HepG2 (cell line): ENCODE results near the gene CFAP91. TPM values are rescaled to one million over a fixed set of nuclear protein-coding genes. Genes with fewer than 3 reads are reported as not detected.

Experiments
- ATAC-seq: fragments of 200-7000 bp; cut with Tn5 transposase; 3 replicates; pipeline ENCODE4 v1.9.1; 2020; ENCODE audit warnings: mild to moderate bottlenecking, moderate library complexity
- BruUV-seq: library from RNA; stranded (reverse); fragments of 400-500 nt; replicated peaks from 2 replicates; lab custom pipeline; 2021; lab: Mats Ljungman, UMichigan
- CTCF ChIA-PET: fragments of 300-600 bp; formaldehyde crosslinking; extraction: SDS; loops from one replicate; lab custom pipeline; 2021; ENCODE audit warnings: low total read pairs, inconsistent platforms, low intra/inter-chr PET ratio; lab: Yijun Ruan, JAX
- POLR2A ChIA-PET: fragments of 350-600 bp; sonication (Branson Sonifier 250); formaldehyde crosslinking; loops from one replicate; lab custom pipeline; 2020; ENCODE audit warnings: antibody characterized with exemption, inconsistent platforms; lab: Yijun Ruan, JAX
- DNase-seq: peaks from one replicate; pipeline ENCODE4 v3.0.0-alpha.2; 2015; ENCODE audit warnings: low spot score
- FAIRE-seq: peaks from 3 replicates; lab custom pipeline; 2011; peaks lifted over from hg19 to GRCh38; lab: Jason Lieb, UNC
- H2AFZ ChIP-seq: one replicate; pipeline ENCODE4 v1.6.1; 2011; ENCODE audit warnings: low read length, inconsistent platforms
- H3K27ac ChIP-seq: fragments of 300-600 bp; 3 replicates; pipeline ENCODE4 v1.8.0; 2011; ENCODE audit warnings: mixed run types, mild to moderate bottlenecking, mixed read lengths, low read length, inconsistent platforms; ENCODE audit not compliant: insufficient read depth; ENCODE audit errors: extremely low read length
- H3K27me3 ChIP-seq, 2 experiments: fragments of 200-600 bp in 1 of 2; 2 replicates in 1 of 2; 3 replicates in 1 of 2; pipeline versions ENCODE4 v1.6.0 to v1.8.0; 2011; ENCODE audit warnings: low read length in 2 of 2, mild to moderate bottlenecking in 2 of 2, moderate library complexity in 2 of 2, inconsistent platforms in 1 of 2; ENCODE audit not compliant: insufficient read depth in 2 of 2, control insufficient read depth in 1 of 2
- H3K36me3 ChIP-seq, 2 experiments: fragments of 200-600 bp in 1 of 2; replicated peaks in 1 of 2; 2 replicates in 1 of 2; 3 replicates in 1 of 2; pipeline versions ENCODE4 v1.5.1 to v1.8.0; 2011; ENCODE audit warnings: low read length in 2 of 2, inconsistent platforms in 1 of 2; ENCODE audit not compliant: insufficient read depth in 2 of 2, control insufficient read depth in 1 of 2
- H3K4me1 ChIP-seq: 2 replicates; pipeline ENCODE4 v1.5.1; 2012; ENCODE audit warnings: low read length, inconsistent platforms; ENCODE audit not compliant: insufficient read depth
- H3K4me2 ChIP-seq: 2 replicates; pipeline ENCODE4 v1.6.0; 2011; ENCODE audit warnings: low read depth, low read length, inconsistent platforms
- H3K4me3 ChIP-seq, 3 experiments: fragments of 200-600 bp in 1 of 3; sonication (generic), shearing (Covaris generic) in 1 of 3; replicated peaks in 1 of 3; 2 replicates each; pipeline ENCODE4 v1.5.1; 2011 to 2016; ENCODE audit warnings: low read length in 3 of 3, inconsistent platforms in 2 of 3, low read depth in 2 of 3, mild to moderate bottlenecking in 2 of 3, control low read depth in 1 of 3, mixed read lengths in 1 of 3; ENCODE audit not compliant: insufficient read depth in 1 of 3
- H3K79me2 ChIP-seq: one replicate; pipeline ENCODE4 v1.6.1; 2011; ENCODE audit warnings: low read length, inconsistent platforms; ENCODE audit not compliant: insufficient read depth
- H3K9ac ChIP-seq: 2 replicates; pipeline ENCODE4 v1.6.0; 2011; ENCODE audit warnings: mild to moderate bottlenecking, low read depth, low read length, inconsistent platforms; ENCODE audit not compliant: insufficient read depth
- H3K9me3 ChIP-seq: 2 replicates; pipeline ENCODE4 v1.5.1; 2012; ENCODE audit warnings: mild to moderate bottlenecking, low read length
- H4K20me1 ChIP-seq: 2 replicates; pipeline ENCODE4 v1.6.0; 2011; ENCODE audit warnings: inconsistent platforms, mild to moderate bottlenecking, low read length, moderate library complexity; ENCODE audit not compliant: insufficient read depth
- CHD4 ChIP-seq: fragments of 200-600 bp; sonication (generic); IDR thresholded peaks from 2 replicates; pipeline ENCODE4 v1.7.0; 2017; ENCODE audit warnings: mild to moderate bottlenecking, low read length, borderline replicate concordance
- RCOR2 ChIP-seq: IDR thresholded peaks from 2 replicates; pipeline ENCODE4 v1.6.1; 2016; ENCODE audit warnings: missing biosample characterization, missing genetic modification reagents
- TEAD3 ChIP-seq: optimal IDR thresholded peaks from 2 replicates; pipeline ENCODE3; 2016; ENCODE audit warnings: borderline replicate concordance
- ZNF225 ChIP-seq: sonication (generic); formaldehyde crosslinking; IDR thresholded peaks from 2 replicates; pipeline ENCODE4 v1.4.0; 2020; ENCODE audit warnings: mild to moderate bottlenecking, missing genetic modification reagents
- ZNF234 ChIP-seq: sonication (generic); formaldehyde crosslinking; conservative IDR thresholded peaks from 2 replicates; pipeline ENCODE4 v1.5.1; 2020; ENCODE audit warnings: mild to moderate bottlenecking, missing genetic modification reagents
- WGBS: methylation state at CpG from one replicate; pipeline ENCODE4 v1.1.6; 2017; ENCODE audit warnings: low lambda C conversion rate; 5-methylcytosine and 5-hydroxymethylcytosine counted together
- in situ Hi-C: cut with HindIII; loops from 2 replicates; pipeline ENCODE4 v1.10.0; 2017; ENCODE audit warnings: low pct_unique_long_range_greater_than_20kb; ENCODE audit not compliant: extremely low pct_ligation_motif_present
- intact Hi-C: fragments of 100-400 bp; cut with micrococcal nuclease; formaldehyde crosslinking; loops from one replicate; pipeline ENCODE4 v1.10.0; 2022; ENCODE audit not compliant: unreplicated experiment
- polyA plus RNA-seq, 8 experiments: library from polyadenylated mRNA; depleted of rRNA in 3 of 8; stranded (reverse) in 7 of 8; unstranded in 1 of 8; fragments of >200 nt; fragmentation: Illumina TruSeq in 4 of 8; extraction: Trizol in 4 of 8; gene quantifications; 2 replicates each; pipeline versions ENCODE4 v1.2.1 to v1.2.3, GENCODE V29; 2011 to 2016; ENCODE audit warnings: low read depth in 4 of 8, missing spikeins in 1 of 8, mixed read lengths in 1 of 8; ENCODE audit not compliant: insufficient read depth in 1 of 8
- total RNA-seq, 5 experiments: library from RNA; depleted of rRNA; stranded (reverse); fragments of >200 nt; fragmentation: Illumina TruSeq; extraction: Trizol; gene quantifications; 2 replicates each; pipeline ENCODE4 v1.2.3, GENCODE V29; 2016; ENCODE audit warnings: low read depth in 1 of 5
- TF ChIP-seq, protein P1 (sequence below): sonication (generic); formaldehyde crosslinking; IDR thresholded peaks from 2 replicates; pipeline ENCODE4 v1.9.0; 2021; ENCODE audit warnings: missing genetic modification reagents, borderline replicate concordance
- TF ChIP-seq, protein P2 (sequence below): sonication (generic); formaldehyde crosslinking; IDR thresholded peaks from 2 replicates; pipeline ENCODE4 v1.5.1; 2020; ENCODE audit warnings: missing genetic modification reagents, mild to moderate bottlenecking, borderline replicate concordance
- TF ChIP-seq, protein P3 (sequence below): IDR thresholded peaks from 2 replicates; pipeline ENCODE4 v1.6.1; 2012; ENCODE audit warnings: inconsistent platforms
- TF ChIP-seq, protein P4 (sequence below): sonication (generic); formaldehyde crosslinking; IDR thresholded peaks from 2 replicates; pipeline ENCODE4 v1.4.0; 2020; ENCODE audit warnings: missing genetic modification reagents
- TF ChIP-seq, protein P5 (sequence below): sonication (generic); formaldehyde crosslinking; IDR thresholded peaks from 2 replicates; pipeline ENCODE4 v1.4.0; 2020; ENCODE audit warnings: missing genetic modification reagents, mild to moderate bottlenecking, borderline replicate concordance

Gene CFAP91
- total and polyA plus RNA-seq, 2 of the 13 experiments (the other 11 are each of a cell fraction or from before 2014, with no cell fraction given) = not detected

DNA sequence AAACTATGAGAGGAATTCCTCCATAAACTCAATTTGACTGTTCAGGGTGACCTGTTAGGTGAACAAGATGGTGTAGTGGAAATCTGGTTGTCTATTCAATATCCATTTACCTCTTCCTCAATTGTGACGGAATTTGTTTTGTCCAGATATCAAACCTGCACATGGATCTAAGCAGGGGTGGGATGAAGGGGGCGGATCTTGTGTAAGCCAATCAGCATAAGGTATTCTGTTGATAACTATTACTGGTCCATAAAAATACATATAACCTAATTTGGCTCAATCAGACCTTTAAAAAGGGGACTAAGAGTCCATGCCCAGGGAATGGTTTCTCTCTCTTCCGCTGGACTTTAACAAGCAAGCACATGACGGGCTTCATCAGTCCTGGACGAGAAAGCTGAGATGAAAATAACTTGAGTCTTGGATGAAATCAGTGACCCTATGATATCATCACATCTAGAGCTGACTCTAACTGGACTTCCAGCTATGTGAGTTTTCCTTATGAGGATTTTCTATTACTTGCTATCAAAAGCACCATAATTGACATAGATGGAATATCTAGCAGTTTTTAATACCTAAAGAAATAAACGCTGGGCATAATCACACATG, 36.8 kb upstream of the CFAP91 start:
- Histone ChIP-seq H3K27me3 (no peaks in the 10 kb centered on the region), H3K4me2 (no peak overlapping the region), H3K9ac (no peak overlapping the region), H3K27ac (no peak overlapping the region), H3K36me3 (no peaks in the 10 kb centered on the region), H4K20me1 (no peaks in the 10 kb centered on the region), H3K4me1 (no peaks in the 10 kb centered on the region), H3K79me2 (no peaks in the 10 kb centered on the region), H3K9me3 (no peaks in the 10 kb centered on the region), H2AFZ (no peak overlapping the region), H3K4me3 (no peak overlapping the region)
- FAIRE-seq (no peak), ATAC-seq (no peak), DNase-seq (no peak)
- ChIA-PET CTCF (no interaction called here), POLR2A (no interaction called here)
- TF ChIP-seq, protein P1, sequence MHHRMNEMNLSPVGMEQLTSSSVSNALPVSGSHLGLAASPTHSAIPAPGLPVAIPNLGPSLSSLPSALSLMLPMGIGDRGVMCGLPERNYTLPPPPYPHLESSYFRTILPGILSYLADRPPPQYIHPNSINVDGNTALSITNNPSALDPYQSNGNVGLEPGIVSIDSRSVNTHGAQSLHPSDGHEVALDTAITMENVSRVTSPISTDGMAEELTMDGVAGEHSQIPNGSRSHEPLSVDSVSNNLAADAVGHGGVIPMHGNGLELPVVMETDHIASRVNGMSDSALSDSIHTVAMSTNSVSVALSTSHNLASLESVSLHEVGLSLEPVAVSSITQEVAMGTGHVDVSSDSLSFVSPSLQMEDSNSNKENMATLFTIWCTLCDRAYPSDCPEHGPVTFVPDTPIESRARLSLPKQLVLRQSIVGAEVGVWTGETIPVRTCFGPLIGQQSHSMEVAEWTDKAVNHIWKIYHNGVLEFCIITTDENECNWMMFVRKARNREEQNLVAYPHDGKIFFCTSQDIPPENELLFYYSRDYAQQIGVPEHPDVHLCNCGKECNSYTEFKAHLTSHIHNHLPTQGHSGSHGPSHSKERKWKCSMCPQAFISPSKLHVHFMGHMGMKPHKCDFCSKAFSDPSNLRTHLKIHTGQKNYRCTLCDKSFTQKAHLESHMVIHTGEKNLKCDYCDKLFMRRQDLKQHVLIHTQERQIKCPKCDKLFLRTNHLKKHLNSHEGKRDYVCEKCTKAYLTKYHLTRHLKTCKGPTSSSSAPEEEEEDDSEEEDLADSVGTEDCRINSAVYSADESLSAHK = no peak
- TF ChIP-seq, protein P2, sequence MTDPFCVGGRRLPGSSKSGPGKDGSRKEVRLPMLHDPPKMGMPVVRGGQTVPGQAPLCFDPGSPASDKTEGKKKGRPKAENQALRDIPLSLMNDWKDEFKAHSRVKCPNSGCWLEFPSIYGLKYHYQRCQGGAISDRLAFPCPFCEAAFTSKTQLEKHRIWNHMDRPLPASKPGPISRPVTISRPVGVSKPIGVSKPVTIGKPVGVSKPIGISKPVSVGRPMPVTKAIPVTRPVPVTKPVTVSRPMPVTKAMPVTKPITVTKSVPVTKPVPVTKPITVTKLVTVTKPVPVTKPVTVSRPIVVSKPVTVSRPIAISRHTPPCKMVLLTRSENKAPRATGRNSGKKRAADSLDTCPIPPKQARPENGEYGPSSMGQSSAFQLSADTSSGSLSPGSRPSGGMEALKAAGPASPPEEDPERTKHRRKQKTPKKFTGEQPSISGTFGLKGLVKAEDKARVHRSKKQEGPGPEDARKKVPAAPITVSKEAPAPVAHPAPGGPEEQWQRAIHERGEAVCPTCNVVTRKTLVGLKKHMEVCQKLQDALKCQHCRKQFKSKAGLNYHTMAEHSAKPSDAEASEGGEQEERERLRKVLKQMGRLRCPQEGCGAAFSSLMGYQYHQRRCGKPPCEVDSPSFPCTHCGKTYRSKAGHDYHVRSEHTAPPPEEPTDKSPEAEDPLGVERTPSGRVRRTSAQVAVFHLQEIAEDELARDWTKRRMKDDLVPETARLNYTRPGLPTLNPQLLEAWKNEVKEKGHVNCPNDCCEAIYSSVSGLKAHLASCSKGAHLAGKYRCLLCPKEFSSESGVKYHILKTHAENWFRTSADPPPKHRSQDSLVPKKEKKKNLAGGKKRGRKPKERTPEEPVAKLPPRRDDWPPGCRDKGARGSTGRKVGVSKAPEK (CRISPR knock-in tag) = no peak
- TF ChIP-seq, protein P3, sequence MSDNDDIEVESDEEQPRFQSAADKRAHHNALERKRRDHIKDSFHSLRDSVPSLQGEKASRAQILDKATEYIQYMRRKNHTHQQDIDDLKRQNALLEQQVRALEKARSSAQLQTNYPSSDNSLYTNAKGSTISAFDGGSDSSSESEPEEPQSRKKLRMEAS = no peak
- TF ChIP-seq, protein P4, sequence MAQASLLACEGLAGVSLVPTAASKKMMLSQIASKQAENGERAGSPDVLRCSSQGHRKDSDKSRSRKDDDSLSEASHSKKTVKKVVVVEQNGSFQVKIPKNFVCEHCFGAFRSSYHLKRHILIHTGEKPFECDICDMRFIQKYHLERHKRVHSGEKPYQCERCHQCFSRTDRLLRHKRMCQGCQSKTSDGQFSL (CRISPR knock-in tag) = no peak
- TF ChIP-seq CHD4 = no peak
- no peak for TF ChIP-seq ZNF225 (CRISPR knock-in tag)
- no peak for TF ChIP-seq TEAD3 (CRISPR knock-in tag)
- TF ChIP-seq, protein P5, sequence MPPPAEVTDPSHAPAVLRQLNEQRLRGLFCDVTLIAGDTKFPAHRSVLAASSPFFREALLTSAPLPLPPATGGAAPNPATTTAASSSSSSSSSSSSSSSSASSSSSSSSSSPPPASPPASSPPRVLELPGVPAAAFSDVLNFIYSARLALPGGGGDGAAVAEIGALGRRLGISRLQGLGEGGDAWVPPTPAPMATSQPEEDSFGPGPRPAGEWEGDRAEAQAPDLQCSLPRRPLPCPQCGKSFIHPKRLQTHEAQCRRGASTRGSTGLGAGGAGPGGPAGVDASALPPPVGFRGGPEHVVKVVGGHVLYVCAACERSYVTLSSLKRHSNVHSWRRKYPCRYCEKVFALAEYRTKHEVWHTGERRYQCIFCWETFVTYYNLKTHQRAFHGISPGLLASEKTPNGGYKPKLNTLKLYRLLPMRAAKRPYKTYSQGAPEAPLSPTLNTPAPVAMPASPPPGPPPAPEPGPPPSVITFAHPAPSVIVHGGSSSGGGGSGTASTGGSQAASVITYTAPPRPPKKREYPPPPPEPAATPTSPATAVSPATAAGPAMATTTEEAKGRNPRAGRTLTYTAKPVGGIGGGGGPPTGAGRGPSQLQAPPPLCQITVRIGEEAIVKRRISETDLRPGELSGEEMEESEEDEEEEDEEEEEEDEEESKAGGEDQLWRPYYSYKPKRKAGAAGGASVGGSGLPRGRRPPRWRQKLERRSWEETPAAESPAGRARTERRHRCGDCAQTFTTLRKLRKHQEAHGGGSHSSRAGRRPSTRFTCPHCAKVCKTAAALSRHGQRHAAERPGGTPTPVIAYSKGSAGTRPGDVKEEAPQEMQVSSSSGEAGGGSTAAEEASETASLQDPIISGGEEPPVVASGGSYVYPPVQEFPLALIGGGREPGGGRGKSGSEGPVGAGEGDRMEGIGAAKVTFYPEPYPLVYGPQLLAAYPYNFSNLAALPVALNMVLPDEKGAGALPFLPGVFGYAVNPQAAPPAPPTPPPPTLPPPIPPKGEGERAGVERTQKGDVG (CRISPR knock-in tag) = no peak
- TF ChIP-seq ZNF234 (CRISPR knock-in tag) = no peak
- TF ChIP-seq RCOR2 (CRISPR knock-in tag) = no peak
- intact Hi-C loops = no loop called here
- no TSS peak for BruUV-seq
- in situ Hi-C loops = no loop called here
- WGBS = 96% methylated on average over 6 of the region's 6 CpGs
